PFSK-1 (cell line): ENCODE data around the gene LPAR1.

Experiments used
- POLR2AphosphoS5 ChIP-seq: IDR thresholded peaks from 2 replicates; pipeline ENCODE4 v1.6.1; 2012; ENCODE audit warnings: low read depth, mild to moderate bottlenecking, control low read depth, low read length, moderate library complexity
- REST ChIP-seq, 2 experiments: IDR thresholded peaks; 2 replicates each; pipeline versions ENCODE4 v1.6.1 to v1.8.0; 2011 to 2012; ENCODE audit warnings: low read depth in 2 of 2, low read length in 2 of 2, control low read depth in 1 of 2, inconsistent platforms in 1 of 2, mild to moderate bottlenecking in 1 of 2, moderate library complexity in 1 of 2; ENCODE audit not compliant: insufficient read depth in 1 of 2
- SIN3A ChIP-seq: IDR thresholded peaks from 2 replicates; pipeline ENCODE4 v1.6.1; 2012; ENCODE audit warnings: mild to moderate bottlenecking, low read length, moderate library complexity, borderline replicate concordance; ENCODE audit not compliant: insufficient read depth
- TAF1 ChIP-seq: IDR thresholded peaks from 2 replicates; pipeline ENCODE4 v1.6.1; 2012; ENCODE audit warnings: low read length, control low read depth, borderline replicate concordance; ENCODE audit not compliant: insufficient read depth

GRCh38 chr9:110869931-110870330, 168.3 kb downstream of the LPAR1 start:
- no peak for TF ChIP-seq POLR2AphosphoS5
- TF ChIP-seq TAF1: no peak
- no peak for TF ChIP-seq REST (IDR thresholded peaks at IDR 0.05; ENCODE audit: insufficient read depth in 1 of 2, low read depth in 2 of 2, low read length in 2 of 2)
- TF ChIP-seq SIN3A: no peak
